Left colon (tissue), 2 donors: ENCODE measurements around the gene LRRC74A. TPM values are rescaled to one million over a fixed set of nuclear protein-coding genes. Genes with fewer than 3 reads are reported as not detected.

ENCODE experiments used
- ATAC-seq: fragments of 200-7000 bp; cut with Tn5 transposase; one replicate; pipeline ENCODE4 v1.9.1; 2020; ENCODE audit warnings: mild to moderate bottlenecking, moderate library complexity
- DNase-seq, 2 donors: peaks; one replicate each; pipeline ENCODE4 v3.0.0-alpha.2; 2020
- intact Hi-C, 2 donors: fragments of 100-400 bp; cut with DNase I in 1 of 2; cut with micrococcal nuclease in 1 of 2; formaldehyde crosslinking; loops; one replicate each; pipeline versions ENCODE4 v1.11.2 to v1.14.0; 2022; cut with DNase I, micrococcal nuclease
- total RNA-seq, 2 donors: library from RNA; stranded (reverse); fragmentation: NEBNext Ultra II Directional; extraction: Animal tissue kit (Norgen Biotek cat#: 25700); gene quantifications; one replicate each; pipeline ENCODE4 v1.2.1, GENCODE V29; 2021
- donor health status: DM: no; HTN: no; CAD: no.
- donor health status: DM: yes; HTN: yes; CAD: no.

Gene LRRC74A
- total RNA-seq, 2 donors from 2014 or later, result not detected

GRCh38 chr14:76910371-76910890 lies 84.2 kb downstream of the LRRC74A start:
- intact Hi-C loops, result loop anchor here (5.0 to 10.0 kb wide), 2 partner anchors 142 to 144 kb away; no protein-coding TSS in a partner anchor
- no peak for DNase-seq
- ATAC-seq, result no peak

GRCh38 chr14:76911473-76911872 lies 85.3 kb downstream of the LRRC74A start:
- ATAC-seq, result no peak
- no peak for DNase-seq
- intact Hi-C loops, result loop anchor here (5.0 to 10.0 kb wide), 2 partner anchors 141 to 143 kb away; no protein-coding TSS in a partner anchor

- intact Hi-C loops, result loop anchor here (5.0 to 10.0 kb wide), 2 partner anchors 138 to 140 kb away; no protein-coding TSS in a partner anchor
- DNase-seq (peak; percentile 39 to 45), ATAC-seq (peak; percentile 39)
Observed at GRCh38 chr14:76914533-76915081, 88.4 kb downstream of the LRRC74A start.

GRCh38 chr14:76916040-76916715 lies 90.0 kb downstream of the LRRC74A start:
- DNase-seq (no peak), ATAC-seq (no peak)

GRCh38 chr14:76917158-76917596 lies 91.0 kb downstream of the LRRC74A start:
- ATAC-seq, result no peak
- intact Hi-C loops, result loop anchor here in 1 of 2 donors (10.0 kb wide), 1 partner anchor 138 kb away; no protein-coding TSS in a partner anchor
- peak; percentile 52 to 77 for DNase-seq

More at GRCh38 chr14:76916040-76916715, 90.0 kb downstream of the LRRC74A start:
- intact Hi-C loops, result loop anchor here in 1 of 2 donors (10.0 kb wide), 1 partner anchor 139 kb away; no protein-coding TSS in a partner anchor

- intact Hi-C loops, result loop anchor here in 1 of 2 donors (10.0 kb wide), 1 partner anchor 137 kb away; no protein-coding TSS in a partner anchor
- no peak for ATAC-seq
- no peak for DNase-seq
Observed at GRCh38 chr14:76917745-76918255, 91.6 kb downstream of the LRRC74A start.

- DNase-seq (peak; percentile 42 to 77), ATAC-seq (peak; percentile 24)
- intact Hi-C loops, result loop anchor here in 1 of 2 donors (10.0 kb wide), 1 partner anchor 136 kb away; no protein-coding TSS in a partner anchor
Observed at GRCh38 chr14:76918256-76918781, 92.1 kb downstream of the LRRC74A start.

GRCh38 chr14:76918782-76919394 lies 92.7 kb downstream of the LRRC74A start:
- intact Hi-C loops, result loop anchor here in 1 of 2 donors (10.0 kb wide), 1 partner anchor 136 kb away; no protein-coding TSS in a partner anchor
- ATAC-seq, result peak; percentile 87
- peak; percentile 85 to 91 for DNase-seq

Other genes with a start within 250 kb of the LRRC74A start
- gene VASH1, start 64.9 kb upstream of the LRRC74A start, total RNA-seq, result 1 to 10 TPM; 1.6 to 5.6 TPM
- gene ANGEL1, start 13.5 kb upstream of the LRRC74A start, total RNA-seq, result 10 to 100 TPM; 12.9 to 13.2 TPM
- 10 to 100 TPM; 15.5 to 25.5 TPM for gene IRF2BPL, start 202.3 kb downstream of the LRRC74A start, total RNA-seq